H9 (cell line): Measurements from ENCODE around the gene ADAMTS2. TPM values are rescaled to one million over a fixed set of nuclear protein-coding genes. Genes with fewer than 3 reads are reported as not detected.

Experiments used
- DNase-seq: peaks from one replicate; pipeline ENCODE4 v3.0.0-alpha.2; 2017
- H2AFZ ChIP-seq: one replicate; pipeline ENCODE4 v1.6.1; 2013; ENCODE audit warnings: mild to moderate bottlenecking, low read length, control low read depth, moderate library complexity
- H2AK5ac ChIP-seq: 2 replicates; pipeline ENCODE4 v1.6.1; 2013; ENCODE audit warnings: low read length, control low read depth, mixed read lengths; ENCODE audit not compliant: insufficient read length
- H2BK120ac ChIP-seq: one replicate; pipeline ENCODE4 v1.6.1; 2013; ENCODE audit warnings: low read depth, mild to moderate bottlenecking, low read length, control low read depth, inconsistent platforms; ENCODE audit not compliant: poor library complexity, severe bottlenecking
- H2BK12ac ChIP-seq: 2 replicates; pipeline ENCODE4 v1.6.1; 2013; ENCODE audit warnings: low read length, control low read depth, mixed read lengths, low read depth; ENCODE audit not compliant: insufficient read length
- H2BK15ac ChIP-seq: 2 replicates; pipeline ENCODE4 v1.6.1; 2013; ENCODE audit warnings: low read depth, low read length, control low read depth
- H2BK20ac ChIP-seq: one replicate; pipeline ENCODE4 v1.6.1; 2013; ENCODE audit warnings: low read depth, mild to moderate bottlenecking, low read length, control low read depth, inconsistent platforms; ENCODE audit not compliant: poor library complexity, severe bottlenecking
- H2BK5ac ChIP-seq: 2 replicates; pipeline ENCODE4 v1.6.1; 2013; ENCODE audit warnings: low read length, control low read depth, mixed read lengths; ENCODE audit not compliant: insufficient read length
- H3K14ac ChIP-seq: 2 replicates; pipeline ENCODE4 v1.6.1; 2013; ENCODE audit warnings: low read length, control low read depth; ENCODE audit not compliant: insufficient read depth
- H3K18ac ChIP-seq: 2 replicates; pipeline ENCODE4 v1.6.1; 2013; ENCODE audit warnings: low read depth, mild to moderate bottlenecking, mixed read lengths, low read length, control low read depth; ENCODE audit not compliant: insufficient read length
- H3K23ac ChIP-seq: 2 replicates; pipeline ENCODE4 v1.6.1; 2013; ENCODE audit warnings: low read length, control low read depth, mixed read lengths, low read depth; ENCODE audit not compliant: insufficient read length
- H3K23me2 ChIP-seq: 2 replicates; pipeline ENCODE4 v1.6.1; 2013; ENCODE audit warnings: low read depth, mild to moderate bottlenecking, mixed read lengths, low read length, control low read depth; ENCODE audit not compliant: insufficient read length, poor library complexity, severe bottlenecking
- H3K27ac ChIP-seq: 2 replicates; pipeline ENCODE4 v1.5.1; 2013; ENCODE audit warnings: low read length, control low read depth, mixed read lengths, low read depth; ENCODE audit not compliant: insufficient read length
- H3K27me3 ChIP-seq: 2 replicates; pipeline ENCODE4 v1.6.1; 2013; ENCODE audit warnings: low read length, control low read depth, inconsistent platforms; ENCODE audit not compliant: insufficient read depth
- H3K4ac ChIP-seq: 2 replicates; pipeline ENCODE4 v1.6.1; 2013; ENCODE audit warnings: low read depth, mild to moderate bottlenecking, control low read depth, inconsistent platforms, low read length, moderate library complexity
- H3K4me1 ChIP-seq: 2 replicates; pipeline ENCODE4 v1.6.1; 2013; ENCODE audit warnings: low read length, control low read depth, inconsistent platforms; ENCODE audit not compliant: insufficient read depth
- H3K4me2 ChIP-seq: 2 replicates; pipeline ENCODE4 v1.6.1; 2013; ENCODE audit warnings: low read length, control low read depth, mixed read lengths; ENCODE audit not compliant: insufficient read length, insufficient read depth
- H3K56ac ChIP-seq: 2 replicates; pipeline ENCODE4 v1.6.1; 2013; ENCODE audit warnings: low read depth, mild to moderate bottlenecking, mixed read lengths, low read length, control low read depth; ENCODE audit not compliant: insufficient read length
- H3K79me1 ChIP-seq: 2 replicates; pipeline ENCODE4 v1.6.1; 2013; ENCODE audit warnings: low read depth, mild to moderate bottlenecking, moderate library complexity, low read length, control low read depth, inconsistent platforms; ENCODE audit not compliant: insufficient read depth, poor library complexity, severe bottlenecking
- H3K79me2 ChIP-seq: 2 replicates; pipeline ENCODE4 v1.6.1; 2013; ENCODE audit warnings: low read length, control low read depth, inconsistent platforms; ENCODE audit not compliant: insufficient read depth
- H3K9ac ChIP-seq: 2 replicates; pipeline ENCODE4 v1.6.1; 2013; ENCODE audit warnings: low read length, control low read depth, mixed read lengths; ENCODE audit not compliant: insufficient read length; ENCODE audit errors: extremely low read depth
- H3K9me3 ChIP-seq: one replicate; pipeline ENCODE4 v1.6.1; 2013; ENCODE audit warnings: low read depth, low read length, inconsistent platforms; ENCODE audit not compliant: control insufficient read depth
- H3T11ph ChIP-seq: one replicate; pipeline ENCODE4 v1.6.1; 2013; ENCODE audit warnings: mild to moderate bottlenecking, low read length, control low read depth, inconsistent platforms
- H4K20me1 ChIP-seq: one replicate; pipeline ENCODE4 v1.6.1; 2013; ENCODE audit not compliant: control insufficient read depth, insufficient read length, insufficient read depth
- H4K5ac ChIP-seq: 2 replicates; pipeline ENCODE4 v1.6.1; 2013; ENCODE audit warnings: low read depth, mild to moderate bottlenecking, mixed read lengths, low read length, control low read depth; ENCODE audit not compliant: insufficient read length
- H4K8ac ChIP-seq: replicated peaks from 2 replicates; pipeline ENCODE4 v1.6.1; 2013; ENCODE audit warnings: low read length, control low read depth, mixed read lengths, low read depth; ENCODE audit not compliant: insufficient read length
- H4K91ac ChIP-seq: 2 replicates; pipeline ENCODE4 v1.6.1; 2013; ENCODE audit warnings: low read depth, mild to moderate bottlenecking, moderate library complexity, mixed read lengths, low read length, control low read depth; ENCODE audit not compliant: insufficient read length
- H3K27ac Mint-ChIP-seq, 3 experiments: 2 replicates in 2 of 3; 3 replicates in 1 of 3; pipeline ENCODE4 v1.8.0; 2020 to 2021; ENCODE audit warnings: mixed read lengths in 3 of 3, mild to moderate bottlenecking in 1 of 3, moderate library complexity in 1 of 3
- H3K27me3 Mint-ChIP-seq: 2 replicates; pipeline ENCODE4 v1.8.0; 2021; ENCODE audit warnings: low read depth, mild to moderate bottlenecking, moderate library complexity, mixed read lengths
- H3K36me3 Mint-ChIP-seq, 3 experiments: 2 replicates in 2 of 3; 3 replicates in 1 of 3; pipeline ENCODE4 v1.8.0; 2020 to 2021; ENCODE audit warnings: low read depth in 3 of 3, mixed read lengths in 3 of 3; ENCODE audit not compliant: insufficient read depth in 1 of 3
- H3K4me1 Mint-ChIP-seq, 2 experiments: 2 replicates each; pipeline ENCODE4 v1.8.0; 2020; ENCODE audit warnings: mixed read lengths in 2 of 2
- H3K4me3 Mint-ChIP-seq, 2 experiments: 2 replicates in 1 of 2; 3 replicates in 1 of 2; pipeline ENCODE4 v1.8.0; 2020 to 2021; ENCODE audit warnings: mild to moderate bottlenecking in 2 of 2, mixed read lengths in 2 of 2, moderate library complexity in 1 of 2
- H3K9me3 Mint-ChIP-seq, 2 experiments: 2 replicates in 1 of 2; 3 replicates in 1 of 2; pipeline ENCODE4 v1.8.0; 2020; ENCODE audit warnings: mild to moderate bottlenecking in 2 of 2, mixed read lengths in 2 of 2, moderate library complexity in 1 of 2
- CTCF ChIP-seq: fragments of 200-600 bp; sonication (generic); conservative IDR thresholded peaks from 3 replicates; pipeline ENCODE4 v1.8.0; 2021; ENCODE audit warnings: antibody characterized with exemption, mild to moderate bottlenecking
- WGBS: extraction: QIAGEN DNeasy Blood & Tissue Kit; methylation state at CpG from one replicate; pipeline ENCODE4 v1.1.7; 2013; ENCODE audit warnings: missing lambda C conversion rate, low lambda C conversion rate, mixed read lengths; ENCODE audit not compliant: insufficient read length; ENCODE audit errors: extremely low coverage; 5-methylcytosine and 5-hydroxymethylcytosine counted together
- total RNA-seq: library from RNA; stranded (reverse); gene quantifications from 2 replicates; pipeline ENCODE4 v1.2.1, GENCODE V29; 2021

ADAMTS2 gene
- total RNA-seq, 1 experiment from 2014 or later: 5.4 TPM

GRCh38 chr5:179153341-179153901 lies 191.8 kb downstream of the ADAMTS2 start:
- Histone ChIP-seq H4K20me1 (no peaks in the 10 kb centered on the region), H3T11ph (no peak overlapping the region), H3K14ac (no peak overlapping the region), H3K27me3 (no peaks in the 10 kb centered on the region), H3K9ac (no peak overlapping the region), H3K79me1 (no peaks in the 10 kb centered on the region), H2BK20ac (no peak overlapping the region), H3K4me1 (no peaks in the 10 kb centered on the region), H3K23me2 (no peaks in the 10 kb centered on the region), H4K8ac (no peak overlapping the region), H2BK5ac (no peak overlapping the region), H2AFZ (no peak overlapping the region), H2BK120ac (no peak overlapping the region), H4K91ac (no peak overlapping the region), H2AK5ac (no peak overlapping the region), H3K27ac (no peak overlapping the region), H3K4me2 (no peak overlapping the region), H2BK12ac (no peak overlapping the region), H3K9me3 (no peaks in the 10 kb centered on the region), H2BK15ac (no peak overlapping the region), H3K23ac (no peak overlapping the region), H3K79me2 (no peaks in the 10 kb centered on the region), H3K4ac (no peak overlapping the region), H4K5ac (no peak overlapping the region), H3K18ac (no peak overlapping the region), H3K56ac (no peak overlapping the region)
- DNase-seq: no peak
- peaks cover 0 to 4% of the 10 kb centered on the region in 2 experiments; a peak in 2 of 4 replicates for H3K4me1 Mint-ChIP-seq
- H3K27me3 Mint-ChIP-seq: peaks cover 2% of the 10 kb centered on the region; the same call in 1 of the 2 replicates
- H3K9me3 Mint-ChIP-seq: peaks cover 0 to 6% of the 10 kb centered on the region in 2 experiments; a peak in 2 of 5 replicates
- WGBS: no CpG with 5 or more reads among the region's 24 CpGs
- TF ChIP-seq CTCF: no peak
- peaks cover 0 to 4% (median 3%) of the 10 kb centered on the region in 3 experiments; a peak in 2 of 7 replicates for H3K36me3 Mint-ChIP-seq
- H3K4me3 Mint-ChIP-seq: no peak overlapping the region
- no peak overlapping the region for H3K27ac Mint-ChIP-seq
